Stimulated activated CD4-positive, alpha-beta T cell treated with anti-CD3 and anti-CD28 coated beads, Interleukin-12 subunit alpha, Interleukin-12 subunit beta, amount 100 ng/mL, for 48 hours (primary cell): Measurements from ENCODE around the gene ZNF362.

Source experiments
- DNase-seq, 3 donors: peaks; one replicate each; pipeline ENCODE4 v3.0.0-alpha.2; 2020; ENCODE audit warnings: low read depth in 2 of 3, low spot score in 1 of 3

Gene ZNF362

GRCh38 chr1:33244143-33244808 lies 12.0 kb upstream of the ZNF362 start:
- no peak for DNase-seq

GRCh38 chr1:33244809-33245186 lies 11.5 kb upstream of the ZNF362 start:
- no peak for DNase-seq

GRCh38 chr1:33246171-33246570 lies 10.1 kb upstream of the ZNF362 start:
- no peak for DNase-seq

DNA sequence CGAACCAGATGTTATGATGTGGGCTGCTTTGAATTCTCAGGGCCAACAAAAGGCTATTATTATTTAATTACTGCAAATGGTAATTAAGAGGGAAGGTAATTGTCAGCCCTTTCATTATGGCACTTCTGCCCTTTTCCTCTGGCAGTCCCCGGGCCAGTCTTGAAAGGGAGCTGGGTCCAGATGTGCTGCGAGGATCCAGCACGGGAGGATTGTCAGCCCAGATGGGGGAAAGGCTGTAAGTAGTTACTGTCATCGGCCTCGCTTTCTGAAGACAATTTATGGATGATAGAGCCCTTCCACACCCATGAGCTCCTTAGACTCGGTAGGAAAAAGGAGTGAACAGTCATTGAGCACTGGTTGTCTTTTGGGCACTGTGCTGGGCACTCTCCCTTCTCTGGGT lies 8.7 kb upstream of the ZNF362 start:
- DNase-seq, result no peak

- DNase-seq, result no peak
Observed at GRCh38 chr1:33248244-33248643, 8.0 kb upstream of the ZNF362 start.

GRCh38 chr1:33249422-33249821 lies 6.9 kb upstream of the ZNF362 start:
- DNase-seq, result no peak

DNA sequence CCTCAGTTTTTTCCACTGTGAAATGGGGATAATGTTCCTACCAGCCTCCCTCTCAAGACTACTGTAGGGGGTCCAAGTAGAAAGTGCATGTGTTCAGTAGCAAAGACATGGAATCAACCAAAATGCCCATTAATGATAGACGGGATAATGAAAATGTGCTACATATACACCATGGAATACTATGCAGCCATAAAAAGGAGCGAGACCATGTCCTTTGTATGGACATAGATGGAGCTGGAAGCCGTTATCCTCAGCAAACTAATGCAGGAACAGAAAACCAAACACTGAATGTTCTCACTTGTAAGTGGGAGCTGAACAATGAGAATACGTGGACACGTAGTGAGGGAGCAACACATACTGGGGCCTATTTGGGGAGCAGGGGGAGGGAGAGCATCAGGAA lies 6.1 kb upstream of the ZNF362 start:
- no peak for DNase-seq

GRCh38 chr1:33250724-33251123 lies 5.6 kb upstream of the ZNF362 start:
- DNase-seq, result no peak

DNA sequence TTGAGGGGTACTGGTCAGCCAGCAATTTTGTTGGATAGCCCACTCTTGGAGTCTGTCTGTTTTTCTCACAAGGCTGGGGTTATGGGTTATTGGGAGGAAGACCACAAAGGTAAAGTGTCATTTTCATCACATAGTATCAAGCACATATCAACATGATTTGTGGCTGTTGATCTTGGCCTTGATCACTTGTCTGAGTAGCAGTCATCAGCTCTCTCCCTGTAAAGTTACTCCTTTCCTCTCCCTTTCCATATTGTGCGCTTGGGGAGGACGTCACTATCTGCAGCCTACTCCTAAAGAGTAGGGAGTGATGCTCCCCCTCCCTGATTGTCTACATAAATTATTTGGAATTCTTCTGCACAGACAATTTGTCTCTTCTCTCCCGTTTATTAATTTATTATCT lies 1.8 kb upstream of the ZNF362 start:
- no peak for DNase-seq

GRCh38 chr1:33255347-33256220 lies 708 bp upstream of the ZNF362 start:
- peak; percentile 25 to 49 (median 41) for DNase-seq

DNA sequence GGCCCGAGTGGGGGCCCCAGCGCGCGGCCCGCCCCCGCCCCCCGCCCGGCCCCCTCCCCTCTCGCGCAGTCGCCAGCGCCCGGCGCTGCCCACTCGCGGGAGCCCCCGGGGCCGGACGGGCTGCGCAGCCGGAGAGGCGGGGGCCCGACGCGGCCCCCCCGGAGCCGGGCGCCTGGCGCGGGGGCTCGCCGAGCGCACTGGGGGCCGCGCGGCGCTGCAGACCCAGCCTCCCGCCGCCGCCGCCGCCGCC lies 146 bp upstream of the ZNF362 start:
- DNase-seq, result no peak

DNA sequence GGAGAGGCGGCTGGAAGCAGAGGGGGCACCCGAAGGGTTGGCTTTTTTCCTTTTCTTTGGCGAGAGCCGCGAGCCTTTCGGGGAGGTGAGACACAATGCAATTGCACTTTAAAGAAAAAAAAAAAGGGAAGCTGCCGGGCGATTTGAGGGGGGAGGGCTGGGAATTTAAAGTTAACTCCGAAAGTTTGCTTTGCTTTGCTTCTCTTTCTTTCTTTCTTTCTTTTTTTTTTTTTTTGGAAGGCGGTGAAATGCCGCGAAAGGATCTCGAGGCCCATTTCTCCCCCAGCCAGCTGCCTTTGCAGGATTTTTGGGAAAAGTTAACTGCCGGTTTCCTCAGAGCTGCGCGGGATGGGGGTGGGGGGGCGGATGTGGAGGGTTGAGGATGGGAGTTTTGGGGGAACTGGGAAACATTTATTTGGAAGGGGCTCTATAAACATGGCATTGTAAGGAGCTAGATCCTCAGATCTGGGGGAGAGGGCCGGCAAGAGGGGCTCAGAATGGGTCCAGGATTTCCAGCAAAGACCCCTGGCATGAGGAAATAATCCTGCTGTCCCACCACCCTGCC lies 997 bp downstream of the ZNF362 start:
- no peak for DNase-seq

DNA sequence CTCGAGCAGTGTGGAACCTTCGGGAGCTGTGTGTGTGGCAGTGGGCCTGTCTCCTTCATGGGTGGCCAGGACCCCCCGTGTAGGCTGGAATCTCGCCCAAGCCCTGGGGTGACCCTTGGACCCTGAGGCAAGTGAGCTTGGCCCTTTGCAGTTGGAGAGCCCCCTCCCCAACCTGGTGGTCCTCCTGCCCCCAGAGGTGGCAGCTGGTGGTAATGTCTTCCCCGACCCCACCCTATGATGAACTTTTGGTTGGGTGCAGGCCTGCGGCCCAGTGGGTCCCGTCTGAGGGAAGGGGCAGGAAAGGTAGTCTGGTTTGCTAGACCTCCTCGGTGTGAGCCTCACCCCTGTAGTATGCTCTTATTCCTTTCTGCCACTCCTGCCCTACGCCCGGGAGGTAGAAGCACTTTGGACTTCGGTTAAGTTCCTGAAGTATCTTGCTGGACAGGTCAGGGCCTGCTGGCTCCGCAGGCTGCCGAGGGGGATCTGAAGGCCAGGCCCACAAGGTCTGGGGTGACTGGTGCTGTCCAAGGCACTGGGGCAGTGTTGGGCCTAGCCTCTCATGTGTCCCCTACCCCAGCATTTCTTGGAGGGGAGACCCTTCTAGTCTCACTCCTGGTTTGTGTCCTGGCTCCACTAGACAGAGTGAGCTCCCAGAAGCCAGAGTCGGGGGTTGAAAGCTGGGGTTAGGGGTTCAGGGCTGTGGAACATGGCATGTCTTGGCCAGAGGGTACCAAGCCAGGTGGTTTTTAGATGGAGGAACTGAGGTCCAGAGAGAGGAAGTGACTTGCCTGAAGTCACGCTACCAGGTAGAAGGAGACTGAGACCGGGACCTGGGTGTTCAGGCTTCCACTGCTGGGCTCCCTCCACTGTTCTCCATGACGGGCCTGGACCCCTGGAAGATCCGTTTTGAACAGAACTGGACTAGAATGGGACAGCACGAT lies 1.8 kb downstream of the ZNF362 start:
- DNase-seq, result no peak

DNA sequence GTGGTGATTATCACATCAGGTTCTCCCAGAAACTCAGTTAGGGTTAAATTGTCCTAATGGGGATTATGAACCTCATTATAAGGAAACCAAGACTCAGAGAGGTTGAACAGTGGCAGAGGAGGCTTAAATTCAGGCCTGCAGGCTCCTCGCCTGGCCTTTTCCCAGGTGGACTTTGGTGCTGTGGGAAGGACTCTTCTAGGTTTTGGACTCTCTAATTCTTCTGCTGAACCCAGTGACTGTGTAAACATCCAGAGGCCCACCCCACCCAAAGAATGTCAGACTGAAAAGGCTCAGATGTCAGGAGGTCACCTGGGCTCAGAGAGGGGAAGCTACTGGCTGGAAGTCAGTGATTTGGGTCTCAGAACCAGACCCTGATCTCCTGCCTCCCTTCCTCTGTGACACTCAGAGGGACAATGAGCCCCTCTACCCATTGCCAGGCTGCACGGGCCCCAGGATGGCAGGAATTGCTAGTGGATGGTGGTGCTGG lies 2.5 kb downstream of the ZNF362 start:
- DNase-seq, result no peak

DNA sequence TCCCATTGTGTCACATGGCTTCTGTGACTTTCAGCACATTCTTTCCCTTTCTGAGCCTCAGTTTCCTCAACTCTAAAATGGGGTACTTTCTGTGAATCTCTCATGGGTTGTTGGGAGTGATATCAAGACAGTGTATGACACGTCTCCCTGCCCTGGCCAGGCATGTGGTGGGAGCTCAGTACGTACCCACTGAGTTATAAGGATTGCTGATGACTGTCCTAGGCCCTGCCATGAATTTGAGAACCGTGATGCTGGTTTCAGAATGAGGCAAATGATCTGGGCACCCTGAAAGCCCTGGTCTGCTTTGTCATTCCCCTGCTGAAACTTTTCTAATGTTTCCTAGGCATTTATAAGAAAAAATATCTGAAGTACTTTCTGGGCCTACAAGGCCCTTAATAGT lies 3.6 kb downstream of the ZNF362 start:
- no peak for DNase-seq

DNA sequence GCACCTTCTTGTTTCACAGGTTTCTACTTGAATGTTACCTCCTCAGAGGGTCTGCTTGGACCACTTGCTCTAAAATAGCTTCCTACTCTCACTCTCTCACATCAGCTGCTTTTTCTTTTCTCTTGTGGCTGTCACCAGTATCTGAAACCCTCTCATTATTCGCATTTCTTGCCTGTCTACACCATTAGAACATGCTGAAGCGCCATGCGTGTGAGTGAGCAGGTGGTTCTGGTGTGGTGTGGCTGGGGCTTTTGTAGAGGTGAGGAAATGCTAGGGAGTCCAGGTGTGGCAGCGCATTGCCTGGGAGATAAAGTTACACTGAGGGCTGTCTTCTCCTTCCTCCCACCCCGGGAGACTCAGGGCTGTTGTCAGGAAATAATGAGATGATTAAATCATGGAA lies 4.1 kb downstream of the ZNF362 start:
- no peak for DNase-seq

- no peak for DNase-seq
Observed at GRCh38 chr1:33261344-33261743, 5.1 kb downstream of the ZNF362 start.

DNA sequence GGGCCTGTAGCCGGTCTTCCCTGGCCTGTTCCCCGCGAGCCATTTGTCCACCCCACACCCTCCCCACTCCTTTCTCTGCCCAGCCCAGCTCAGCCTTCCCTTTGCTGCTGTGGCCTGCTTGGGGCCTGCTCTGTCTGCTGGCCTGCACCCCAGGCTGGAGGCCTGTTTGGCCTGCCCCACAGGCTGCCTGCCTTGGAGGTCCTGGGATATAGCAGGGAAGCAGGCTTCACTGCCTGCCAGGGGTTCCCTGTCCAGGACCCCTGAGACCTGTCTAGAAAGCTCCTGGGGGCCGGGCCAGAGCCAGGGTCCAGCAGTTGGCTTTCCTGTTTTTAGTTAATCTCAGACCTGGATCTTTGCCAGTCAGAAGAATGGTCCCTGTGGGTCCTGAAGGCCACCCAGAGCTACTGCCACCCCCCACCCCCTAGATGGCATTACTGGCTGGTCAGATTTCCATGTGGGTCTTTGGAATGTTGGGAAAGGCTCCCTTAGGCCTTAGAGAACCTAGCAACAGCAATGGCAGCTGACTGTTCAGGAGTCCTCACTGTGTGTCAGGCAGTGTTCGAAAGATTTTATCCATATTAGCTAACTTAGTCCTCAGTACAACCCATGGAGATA lies 7.7 kb downstream of the ZNF362 start:
- no peak for DNase-seq

DNA sequence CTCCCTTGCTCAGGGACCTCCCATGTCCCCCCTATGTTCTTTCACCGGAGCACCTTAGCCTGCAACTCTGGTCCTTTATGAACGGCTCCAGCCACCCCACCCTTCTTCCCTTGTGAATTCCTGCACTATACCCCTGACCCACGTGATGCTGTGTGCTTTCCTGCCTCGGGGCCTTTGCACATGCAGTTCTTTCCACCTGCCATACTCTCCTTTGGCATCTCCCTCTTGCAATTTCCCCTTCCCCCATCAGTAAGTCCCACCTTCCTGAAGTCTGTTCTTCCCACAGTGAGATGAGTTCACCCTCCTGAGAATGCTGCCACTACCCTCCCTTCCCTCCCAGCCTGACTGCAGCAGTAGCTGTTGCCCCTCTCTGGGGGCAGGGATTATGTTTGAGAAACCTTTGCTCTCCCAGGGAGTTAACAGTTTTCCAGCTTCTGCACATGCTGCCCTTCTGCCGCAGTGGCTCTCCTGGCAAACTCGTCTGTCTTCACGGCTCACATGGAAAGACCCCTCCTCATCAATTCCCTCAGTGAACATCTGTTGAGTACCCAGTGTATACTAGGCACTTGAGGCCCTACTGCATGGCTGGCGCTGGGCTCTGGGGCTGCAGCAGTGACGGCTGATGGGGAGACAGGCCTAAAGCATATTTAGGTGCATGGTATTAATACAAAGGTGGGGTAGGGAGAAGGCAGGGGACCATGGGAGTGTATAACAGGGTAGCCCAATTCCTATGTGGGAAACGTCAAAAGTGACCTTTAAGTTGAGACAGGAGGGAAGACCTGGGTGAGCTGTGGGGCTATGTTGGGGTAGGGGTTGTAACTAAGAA lies 9.7 kb downstream of the ZNF362 start:
- DNase-seq, result no peak

DNA sequence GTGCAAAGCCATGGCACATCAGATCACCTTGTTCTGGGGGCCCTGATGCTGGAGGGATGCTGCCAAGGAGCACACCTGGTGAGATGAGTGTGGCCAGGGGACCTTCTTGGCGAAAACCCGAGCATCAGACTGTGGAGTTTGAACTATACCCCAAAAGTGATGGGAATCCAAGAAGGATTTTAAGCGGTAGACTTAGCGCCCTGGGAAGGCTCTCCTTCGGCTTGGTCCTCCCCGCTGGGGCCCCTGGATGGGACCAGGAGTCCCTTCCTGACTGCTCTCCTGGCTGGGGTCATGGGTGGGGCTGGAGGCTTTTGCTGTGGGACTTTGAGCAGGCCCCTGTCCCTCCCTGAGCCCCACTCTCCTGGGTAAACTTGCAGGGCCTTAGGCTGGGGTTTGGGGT lies 10.5 kb downstream of the ZNF362 start:
- no peak for DNase-seq
